Measurements from ENCODE around the gene MTURN.

DNA sequence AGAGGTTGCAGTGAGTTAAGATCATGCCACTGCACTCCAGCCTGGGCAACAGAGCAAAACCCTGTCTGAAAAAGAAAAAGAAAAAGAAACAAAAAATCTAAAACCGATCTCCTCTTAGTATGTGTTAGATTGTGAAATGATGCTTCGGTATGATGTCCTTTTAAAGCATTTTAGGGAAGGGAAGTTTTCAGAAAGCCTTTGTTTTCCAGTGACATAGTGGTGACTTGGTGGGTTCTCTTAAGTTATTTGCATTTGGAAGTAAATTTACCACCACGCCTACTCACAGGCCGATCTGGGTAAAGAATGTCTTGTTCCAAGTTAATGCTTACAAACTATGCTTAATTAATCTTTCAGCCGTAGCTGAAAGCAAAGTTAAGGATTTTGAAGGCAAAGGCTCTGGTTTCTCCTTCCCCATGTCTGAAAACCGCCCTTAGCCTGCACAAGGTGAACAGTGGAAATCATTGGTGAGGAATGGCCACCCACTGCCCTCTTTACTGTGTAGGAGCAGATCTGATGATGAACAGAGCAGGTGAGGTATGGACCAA, 10.7 kb downstream of the MTURN start:
- TF ChIP-seq, protein P1, sequence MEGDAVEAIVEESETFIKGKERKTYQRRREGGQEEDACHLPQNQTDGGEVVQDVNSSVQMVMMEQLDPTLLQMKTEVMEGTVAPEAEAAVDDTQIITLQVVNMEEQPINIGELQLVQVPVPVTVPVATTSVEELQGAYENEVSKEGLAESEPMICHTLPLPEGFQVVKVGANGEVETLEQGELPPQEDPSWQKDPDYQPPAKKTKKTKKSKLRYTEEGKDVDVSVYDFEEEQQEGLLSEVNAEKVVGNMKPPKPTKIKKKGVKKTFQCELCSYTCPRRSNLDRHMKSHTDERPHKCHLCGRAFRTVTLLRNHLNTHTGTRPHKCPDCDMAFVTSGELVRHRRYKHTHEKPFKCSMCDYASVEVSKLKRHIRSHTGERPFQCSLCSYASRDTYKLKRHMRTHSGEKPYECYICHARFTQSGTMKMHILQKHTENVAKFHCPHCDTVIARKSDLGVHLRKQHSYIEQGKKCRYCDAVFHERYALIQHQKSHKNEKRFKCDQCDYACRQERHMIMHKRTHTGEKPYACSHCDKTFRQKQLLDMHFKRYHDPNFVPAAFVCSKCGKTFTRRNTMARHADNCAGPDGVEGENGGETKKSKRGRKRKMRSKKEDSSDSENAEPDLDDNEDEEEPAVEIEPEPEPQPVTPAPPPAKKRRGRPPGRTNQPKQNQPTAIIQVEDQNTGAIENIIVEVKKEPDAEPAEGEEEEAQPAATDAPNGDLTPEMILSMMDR (optimal IDR thresholded peaks at IDR 0.05 in 1 of 3, IDR thresholded peaks at IDR 0.05 in 1 of 3, conservative IDR thresholded peaks at IDR 0.05 in 1 of 3; ENCODE audit: extremely low read depth in 1 of 3, insufficient read depth in 2 of 3, low read length in 3 of 3), result no peak
- no peak for TF ChIP-seq EZH2 (IDR thresholded peaks at IDR 0.05; ENCODE audit: low read length)
